ENCODE measurements around the gene PLPPR5. TPM values are rescaled to one million over a fixed set of nuclear protein-coding genes. Genes with fewer than 3 reads are reported as not detected.

The PLPPR5 gene
- total and polyA plus RNA-seq, 9 of the 15 experiments (the other 6 are each of a cell fraction or from before 2014, with no cell fraction given) = not detected

- Histone ChIP-seq H3K9me3 (replicated peaks; ENCODE audit: control insufficient read depth, insufficient read depth, low read depth, low read length) (no peaks in the 10 kb centered on the region), H3K9ac (ENCODE audit: insufficient read depth in 1 of 2, low read depth in 2 of 2, low read length in 2 of 2) (no peak overlapping the region), H3K27ac (ENCODE audit: extremely low read depth, low read depth, low read length) (no peak overlapping the region), H4K20me1 (replicated peaks; ENCODE audit: control insufficient read depth, insufficient read depth, low read length) (no peaks in the 10 kb centered on the region), H2AFZ (ENCODE audit: low read depth, low read length) (no peak overlapping the region), H3K79me2 (ENCODE audit: control insufficient read depth, insufficient read depth, low read length) (no peaks in the 10 kb centered on the region), H3K36me3 (ENCODE audit: control insufficient read depth, insufficient read depth, low read length) (no peaks in the 10 kb centered on the region), H3K27me3 (ENCODE audit: control insufficient read depth in 2 of 2, insufficient read depth in 2 of 2, low read length in 2 of 2) (no peaks in the 10 kb centered on the region), H3K4me2 (ENCODE audit: insufficient read depth, low read length) (no peak overlapping the region), H3K4me3 (no peak overlapping the region), H3K4me1 (replicated peaks in 1 of 2; ENCODE audit: control insufficient read depth in 2 of 2, insufficient read depth in 2 of 2, low read length in 2 of 2) (no peaks in the 10 kb centered on the region), H3K9me1 (ENCODE audit: control insufficient read depth, insufficient read depth, low read length) (no peaks in the 10 kb centered on the region)
- in situ Hi-C loops (cut with MboI) (no loop called here), intact Hi-C loops (cut with micrococcal nuclease) (no loop called here)
- ATAC-seq = no peak
- CTCF ChIA-PET (ENCODE audit: low intra/inter-chr PET ratio) = no interaction called here
- FAIRE-seq = no peak
- BruUV-seq (replicated peaks) = no TSS peak
- 1% methylated on average over 4 of the region's 4 CpGs for WGBS (ENCODE audit: insufficient coverage, low coverage, missing lambda C conversion rate)
- DNase-seq (ENCODE audit: extremely low read depth in 1 of 4, low spot score in 3 of 4) = no peak
- POLR2A ChIA-PET = no interaction called here
- TF ChIP-seq CBX3 (IDR thresholded peaks at IDR 0.05; ENCODE audit: borderline replicate concordance in 1 of 2, low read length in 2 of 2) = no peak
- no peak for TF ChIP-seq ELF2 (CRISPR knock-in tag; IDR thresholded peaks at IDR 0.05)
- TF ChIP-seq HDAC2 (IDR thresholded peaks at IDR 0.05) = no peak
- TF ChIP-seq ZBTB40 (IDR thresholded peaks at IDR 0.05) = no peak
- no peak for TF ChIP-seq ZBTB40 (CRISPR knock-in tag; IDR thresholded peaks at IDR 0.05)
- TF ChIP-seq ETS2 (tag; IDR thresholded peaks at IDR 0.05; ENCODE audit: borderline replicate concordance, poor library complexity, severe bottlenecking) = no peak
- TF ChIP-seq DEAF1 (CRISPR knock-in tag; IDR thresholded peaks at IDR 0.05) = no peak
- no peak for TF ChIP-seq SIRT6 (IDR thresholded peaks at IDR 0.05; ENCODE audit: low read depth, low read length)
- no peak for TF ChIP-seq DIDO1 (tag; IDR thresholded peaks at IDR 0.05; ENCODE audit: low read depth)
- no peak for TF ChIP-seq SMAD2 (IDR thresholded peaks at IDR 0.05; ENCODE audit: low read depth, low read length)
Measured at GRCh38 chr1:98964198-98964597, 40.5 kb downstream of the PLPPR5 start.
